Panc1 (cell line): ENCODE data around the gene TMEM87A. TPM values are rescaled to one million over a fixed set of nuclear protein-coding genes. Genes with fewer than 3 reads are reported as not detected.
A peak's percentile ranks its signal among the peaks of the same experiment; 100 is the strongest.

ENCODE experiments used
- ATAC-seq: fragments of 200-7000 bp; cut with Tn5 transposase; 2 replicates; pipeline ENCODE4 v1.9.1; 2020; ENCODE audit warnings: mild to moderate bottlenecking, moderate library complexity
- BruUV-seq: library from RNA; stranded (reverse); fragments of 400-500 nt; replicated peaks from 2 replicates; lab custom pipeline; 2021; lab: Mats Ljungman, UMichigan
- CTCF ChIA-PET: fragments of 300-600 bp; sonication (Branson Sonifier 250); formaldehyde crosslinking; loops from one replicate; lab custom pipeline; 2022; ENCODE audit warnings: antibody characterized with exemption; lab: Charles Lee
- POLR2A ChIA-PET: fragments of 300-600 bp; sonication (Branson Sonifier 250); formaldehyde crosslinking; loops from one replicate; lab custom pipeline; 2022; ENCODE audit warnings: antibody characterized with exemption; lab: Charles Lee
- DNase-seq: peaks from one replicate; pipeline ENCODE4 v3.0.0-alpha.2; 2010; ENCODE audit warnings: low read depth, low spot score
- H3K27ac ChIP-seq: 2 replicates; pipeline ENCODE4 v1.5.1; 2011; ENCODE audit warnings: mild to moderate bottlenecking, low read length, inconsistent platforms
- H3K27me3 ChIP-seq: fragments of 200-500 bp; sonication (Bioruptor generic); 2 replicates; pipeline ENCODE4 v1.6.0; 2014; ENCODE audit warnings: low read length, inconsistent platforms; ENCODE audit not compliant: control insufficient read depth, insufficient read depth
- H3K36me3 ChIP-seq: fragments of 200-500 bp; sonication (Bioruptor generic); 2 replicates; pipeline ENCODE4 v1.5.1; 2014; ENCODE audit warnings: inconsistent platforms, mild to moderate bottlenecking, low read length, moderate library complexity; ENCODE audit not compliant: control insufficient read depth, insufficient read depth
- H3K4me1 ChIP-seq: 2 replicates; pipeline ENCODE4 v1.5.1; 2011; ENCODE audit warnings: inconsistent platforms, mild to moderate bottlenecking, low read length, moderate library complexity; ENCODE audit not compliant: control insufficient read depth, insufficient read depth
- H3K4me3 ChIP-seq, 2 experiments: 2 replicates each; pipeline ENCODE4 v1.5.1; 2011 to 2012; ENCODE audit warnings: low read depth in 2 of 2, low read length in 2 of 2, mild to moderate bottlenecking in 2 of 2, inconsistent platforms in 1 of 2, moderate library complexity in 1 of 2
- H3K9me3 ChIP-seq: fragments of 200-500 bp; sonication (Bioruptor generic); 2 replicates; pipeline ENCODE4 v1.5.1; 2014; ENCODE audit warnings: low read depth, mild to moderate bottlenecking, inconsistent platforms, low read length, moderate library complexity; ENCODE audit not compliant: control insufficient read depth, insufficient read depth
- CTCF ChIP-seq: fragments of 450-650 bp; IDR thresholded peaks from 2 replicates; pipeline ENCODE4 v1.5.1; 2017; ENCODE audit warnings: mild to moderate bottlenecking
- POLR2AphosphoS5 ChIP-seq: IDR thresholded peaks from 2 replicates; pipeline ENCODE4 v1.6.1; 2012; ENCODE audit warnings: mild to moderate bottlenecking, low read depth, low read length, moderate library complexity
- SIN3A ChIP-seq: IDR thresholded peaks from 2 replicates; pipeline ENCODE4 v1.6.1; 2012; ENCODE audit warnings: low read depth, mild to moderate bottlenecking, low read length, moderate library complexity, borderline replicate concordance; ENCODE audit not compliant: insufficient read depth
- TCF7L2 ChIP-seq: IDR thresholded peaks from 2 replicates; pipeline ENCODE4 v1.6.1; 2011; ENCODE audit warnings: mild to moderate bottlenecking, low read depth, low read length, inconsistent platforms
- in situ Hi-C: cut with HindIII; loops from 2 replicates; pipeline ENCODE4 v1.10.0; 2016; ENCODE audit warnings: low sequenced_read_pairs, low pct_unique_long_range_greater_than_20kb
- intact Hi-C: fragments of 100-400 bp; cut with micrococcal nuclease; formaldehyde crosslinking; loops from one replicate; pipeline ENCODE4 v1.10.0; 2022; ENCODE audit not compliant: unreplicated experiment
- total RNA-seq: library from RNA; stranded (reverse); gene quantifications from one replicate; pipeline ENCODE4 v1.2.1, GENCODE V29; 2021; ENCODE audit not compliant: unreplicated experiment
- TF ChIP-seq, protein P1 (sequence below), 2 experiments: IDR thresholded peaks; 2 replicates each; pipeline ENCODE4 v1.6.1; 2011 to 2012; ENCODE audit warnings: low read depth in 2 of 2, control low read depth in 1 of 2, low read length in 1 of 2, mild to moderate bottlenecking in 1 of 2, moderate library complexity in 1 of 2; ENCODE audit not compliant: insufficient read depth in 1 of 2

Gene TMEM87A
- total RNA-seq, 1 experiment from 2014 or later = 49.6 TPM

GRCh38 chr15:42182328-42182886 is 90.8 kb downstream of the TMEM87A start:
- TSS peak; percentile 39 for BruUV-seq
- in situ Hi-C loops = no loop called here
- DNase-seq = no peak
- ATAC-seq = no peak
- H3K27ac ChIP-seq = no peak overlapping the region
- H3K4me1 ChIP-seq = no peaks in the 10 kb centered on the region
- peaks cover 29% of the 10 kb centered on the region for H3K36me3 ChIP-seq
- ChIA-PET POLR2A (no interaction called here), CTCF (no interaction called here)
- no peaks in the 10 kb centered on the region for H3K27me3 ChIP-seq
- H3K4me3 ChIP-seq = no peak overlapping the region
- TF ChIP-seq POLR2AphosphoS5 = no peak
- TF ChIP-seq, protein P1, sequence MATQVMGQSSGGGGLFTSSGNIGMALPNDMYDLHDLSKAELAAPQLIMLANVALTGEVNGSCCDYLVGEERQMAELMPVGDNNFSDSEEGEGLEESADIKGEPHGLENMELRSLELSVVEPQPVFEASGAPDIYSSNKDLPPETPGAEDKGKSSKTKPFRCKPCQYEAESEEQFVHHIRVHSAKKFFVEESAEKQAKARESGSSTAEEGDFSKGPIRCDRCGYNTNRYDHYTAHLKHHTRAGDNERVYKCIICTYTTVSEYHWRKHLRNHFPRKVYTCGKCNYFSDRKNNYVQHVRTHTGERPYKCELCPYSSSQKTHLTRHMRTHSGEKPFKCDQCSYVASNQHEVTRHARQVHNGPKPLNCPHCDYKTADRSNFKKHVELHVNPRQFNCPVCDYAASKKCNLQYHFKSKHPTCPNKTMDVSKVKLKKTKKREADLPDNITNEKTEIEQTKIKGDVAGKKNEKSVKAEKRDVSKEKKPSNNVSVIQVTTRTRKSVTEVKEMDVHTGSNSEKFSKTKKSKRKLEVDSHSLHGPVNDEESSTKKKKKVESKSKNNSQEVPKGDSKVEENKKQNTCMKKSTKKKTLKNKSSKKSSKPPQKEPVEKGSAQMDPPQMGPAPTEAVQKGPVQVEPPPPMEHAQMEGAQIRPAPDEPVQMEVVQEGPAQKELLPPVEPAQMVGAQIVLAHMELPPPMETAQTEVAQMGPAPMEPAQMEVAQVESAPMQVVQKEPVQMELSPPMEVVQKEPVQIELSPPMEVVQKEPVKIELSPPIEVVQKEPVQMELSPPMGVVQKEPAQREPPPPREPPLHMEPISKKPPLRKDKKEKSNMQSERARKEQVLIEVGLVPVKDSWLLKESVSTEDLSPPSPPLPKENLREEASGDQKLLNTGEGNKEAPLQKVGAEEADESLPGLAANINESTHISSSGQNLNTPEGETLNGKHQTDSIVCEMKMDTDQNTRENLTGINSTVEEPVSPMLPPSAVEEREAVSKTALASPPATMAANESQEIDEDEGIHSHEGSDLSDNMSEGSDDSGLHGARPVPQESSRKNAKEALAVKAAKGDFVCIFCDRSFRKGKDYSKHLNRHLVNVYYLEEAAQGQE (IDR thresholded peaks at IDR 0.05; ENCODE audit: insufficient read depth in 1 of 2, low read depth in 2 of 2, low read length in 1 of 2) = no peak
- no peak for TF ChIP-seq TCF7L2
- TF ChIP-seq CTCF = no peak
- TF ChIP-seq SIN3A = no peak
- no peaks in the 10 kb centered on the region for H3K9me3 ChIP-seq
- intact Hi-C loops = no loop called here

- Histone ChIP-seq H3K9me3 (no peaks in the 10 kb centered on the region), H3K36me3 (peaks cover 16% of the 10 kb centered on the region; the same call in 1 of the 2 replicates), H3K4me1 (no peaks in the 10 kb centered on the region), H3K27me3 (no peaks in the 10 kb centered on the region), H3K27ac (no peak overlapping the region), H3K4me3 (no peak overlapping the region)
- ChIA-PET CTCF (no interaction called here), POLR2A (no interaction called here)
- BruUV-seq = no TSS peak
- no peak for DNase-seq
- TF ChIP-seq CTCF (no peak), POLR2AphosphoS5 (no peak), SIN3A (no peak), TCF7L2 (no peak)
- TF ChIP-seq, protein P1 (IDR thresholded peaks at IDR 0.05; ENCODE audit: insufficient read depth in 1 of 2, low read depth in 2 of 2, low read length in 1 of 2) = no peak
- intact Hi-C loops = no loop called here
- ATAC-seq = no peak
- in situ Hi-C loops = no loop called here
Observed at GRCh38 chr15:42178056-42178455, 95.2 kb downstream of the TMEM87A start.
